H7 (cell line): ENCODE data around the gene TCERG1L. TPM values are rescaled to one million over a fixed set of nuclear protein-coding genes. Genes with fewer than 3 reads are reported as not detected.

Source experiments
- DNase-seq: peaks from one replicate; pipeline ENCODE4 v3.0.0; 2012
- H3K27me3 ChIP-seq: 2 replicates; pipeline ENCODE4 v1.6.0; 2011; ENCODE audit warnings: mild to moderate bottlenecking, low read length; ENCODE audit not compliant: control insufficient read depth, insufficient read depth
- H3K36me3 ChIP-seq: replicated peaks from 2 replicates; pipeline ENCODE4 v1.5.1; 2011; ENCODE audit warnings: low read length; ENCODE audit not compliant: control insufficient read depth, insufficient read depth
- H3K4me3 ChIP-seq: 2 replicates; pipeline ENCODE4 v1.5.1; 2011; ENCODE audit warnings: low read depth, mild to moderate bottlenecking, control low read depth, low read length, moderate library complexity; ENCODE audit not compliant: insufficient read depth
- total RNA-seq: library from RNA; depleted of rRNA; stranded (reverse); fragments of >200 nt; shearing (Covaris generic); gene quantifications from 2 replicates; pipeline ENCODE4 v1.2.3, GENCODE V29; 2014

TCERG1L gene
- total RNA-seq, 1 experiment from 2014 or later = 5.4 TPM

GRCh38 chr10:131124945-131125344 lies 186.6 kb downstream of the TCERG1L start:
- DNase-seq = no peak
- Histone ChIP-seq H3K4me3 (no peak overlapping the region), H3K27me3 (no peaks in the 10 kb centered on the region), H3K36me3 (no peaks in the 10 kb centered on the region)

DNA sequence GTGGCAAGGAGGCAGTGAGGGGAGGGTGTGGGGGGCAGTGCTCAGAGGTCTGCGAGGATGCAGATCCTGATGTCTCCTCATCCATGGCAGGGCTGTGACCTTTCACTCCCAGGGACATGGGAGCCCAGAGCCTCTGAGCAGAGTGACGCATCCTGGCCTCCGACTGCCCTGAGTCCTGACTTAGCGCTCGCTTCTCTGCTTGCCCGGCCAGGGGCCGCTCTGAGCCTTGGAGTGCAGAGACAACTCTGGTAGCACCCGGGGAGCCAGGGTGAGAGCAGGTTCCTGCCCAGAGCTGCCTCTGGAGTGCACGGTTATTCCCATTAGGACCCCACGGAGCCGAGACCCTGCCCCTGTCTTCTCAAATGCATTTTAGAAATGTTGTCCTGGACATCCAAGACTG lies 188.0 kb downstream of the TCERG1L start:
- H3K4me3 ChIP-seq = no peak overlapping the region
- no peak for DNase-seq
- no peaks in the 10 kb centered on the region for H3K27me3 ChIP-seq
- H3K36me3 ChIP-seq = no peaks in the 10 kb centered on the region

DNA sequence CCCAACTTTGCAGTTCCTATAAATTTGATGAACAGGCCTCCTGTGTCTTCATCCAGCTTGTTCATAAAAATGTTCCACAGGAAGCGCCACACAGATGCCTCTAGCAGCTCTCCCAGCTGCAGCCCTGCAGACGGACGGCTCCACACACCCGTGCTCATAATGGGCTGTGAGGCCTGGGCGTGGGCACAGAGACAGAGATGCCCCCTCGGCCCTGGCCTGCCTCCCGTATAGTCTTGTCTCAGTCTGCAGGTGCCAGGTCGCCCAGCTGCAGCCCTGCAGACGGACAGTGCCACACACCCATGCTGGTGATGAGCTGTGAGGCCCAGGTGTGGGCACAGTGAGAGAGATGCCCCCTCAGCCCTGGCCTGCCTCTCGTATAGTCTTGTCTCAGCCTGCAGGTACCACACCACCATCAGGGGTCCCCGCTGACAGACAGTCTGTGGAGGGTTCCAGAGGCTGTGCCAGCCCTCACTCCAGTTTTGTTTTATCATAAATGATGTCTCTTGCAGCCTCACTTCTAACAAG lies 189.9 kb downstream of the TCERG1L start:
- DNase-seq = no peak
- no peak overlapping the region for H3K4me3 ChIP-seq
- H3K36me3 ChIP-seq = no peaks in the 10 kb centered on the region
- no peaks in the 10 kb centered on the region for H3K27me3 ChIP-seq

DNA sequence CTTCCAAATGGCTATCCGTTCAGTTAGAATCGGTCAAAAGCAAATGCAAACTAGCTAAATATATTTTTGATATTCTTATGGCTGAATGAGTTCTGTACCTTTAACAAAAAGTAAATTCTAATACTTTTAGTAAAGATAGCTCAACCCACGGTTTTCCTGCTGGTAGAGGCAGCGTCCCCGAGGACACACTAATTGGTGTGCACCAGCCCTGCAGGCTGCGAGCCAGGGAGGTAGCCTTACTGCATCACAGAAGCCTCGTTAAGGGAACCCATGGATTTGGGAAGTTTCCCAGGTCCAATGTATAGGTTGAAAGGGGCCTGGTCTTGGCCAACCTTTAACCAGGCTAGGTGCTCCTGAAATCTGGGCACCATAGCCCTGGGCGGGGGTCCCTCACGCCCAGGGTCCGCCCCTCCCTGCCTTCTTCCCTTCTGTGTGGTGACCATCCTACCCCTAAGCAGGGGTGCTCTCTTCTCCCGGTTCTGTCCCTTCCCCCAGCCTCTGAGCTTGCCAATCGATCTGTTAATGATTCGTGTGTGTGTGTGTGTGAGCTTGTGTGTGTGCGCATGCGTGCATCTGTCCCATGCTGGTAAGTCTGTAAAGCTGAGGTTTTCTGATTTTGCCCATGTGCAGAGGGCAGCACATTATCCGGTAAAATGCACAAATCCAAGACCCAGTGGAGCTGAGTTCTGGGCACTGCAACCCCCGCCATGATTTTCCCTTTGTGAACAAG lies 191.7 kb downstream of the TCERG1L start:
- no peaks in the 10 kb centered on the region for H3K36me3 ChIP-seq

GRCh38 chr10:131117416-131118212 lies 193.9 kb downstream of the TCERG1L start:
- H3K4me3 ChIP-seq = no peak overlapping the region
- H3K36me3 ChIP-seq = no peaks in the 10 kb centered on the region
- peak; percentile 38 for DNase-seq
- H3K27me3 ChIP-seq = no peaks in the 10 kb centered on the region

More for the DNA sequence above, 191.7 kb downstream of the TCERG1L start:
- DNase-seq = peak; percentile 46
- Histone ChIP-seq H3K27me3 (no peaks in the 10 kb centered on the region), H3K4me3 (no peak overlapping the region)

DNA sequence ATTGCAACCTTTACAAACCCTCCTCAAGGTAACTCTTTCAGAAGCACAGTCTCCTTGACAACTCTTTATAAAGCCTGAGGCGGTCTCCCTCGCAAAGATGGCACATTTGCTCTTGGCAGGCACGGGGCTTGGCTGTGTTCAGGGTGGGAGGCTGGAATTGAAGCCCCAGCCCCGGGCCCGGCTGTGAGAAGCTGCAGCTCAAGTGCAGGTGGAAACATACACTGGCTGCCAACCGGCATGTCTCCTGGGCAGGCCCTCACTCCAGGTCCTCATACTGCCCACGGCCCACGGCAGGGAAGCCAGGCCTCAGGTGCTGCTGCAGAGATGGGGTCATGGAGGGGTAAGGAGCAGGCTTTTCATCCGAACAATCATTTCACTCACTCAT lies 194.5 kb downstream of the TCERG1L start:
- peak; percentile 39 for DNase-seq
- Histone ChIP-seq H3K4me3 (no peak overlapping the region), H3K36me3 (no peaks in the 10 kb centered on the region), H3K27me3 (no peaks in the 10 kb centered on the region)

DNA sequence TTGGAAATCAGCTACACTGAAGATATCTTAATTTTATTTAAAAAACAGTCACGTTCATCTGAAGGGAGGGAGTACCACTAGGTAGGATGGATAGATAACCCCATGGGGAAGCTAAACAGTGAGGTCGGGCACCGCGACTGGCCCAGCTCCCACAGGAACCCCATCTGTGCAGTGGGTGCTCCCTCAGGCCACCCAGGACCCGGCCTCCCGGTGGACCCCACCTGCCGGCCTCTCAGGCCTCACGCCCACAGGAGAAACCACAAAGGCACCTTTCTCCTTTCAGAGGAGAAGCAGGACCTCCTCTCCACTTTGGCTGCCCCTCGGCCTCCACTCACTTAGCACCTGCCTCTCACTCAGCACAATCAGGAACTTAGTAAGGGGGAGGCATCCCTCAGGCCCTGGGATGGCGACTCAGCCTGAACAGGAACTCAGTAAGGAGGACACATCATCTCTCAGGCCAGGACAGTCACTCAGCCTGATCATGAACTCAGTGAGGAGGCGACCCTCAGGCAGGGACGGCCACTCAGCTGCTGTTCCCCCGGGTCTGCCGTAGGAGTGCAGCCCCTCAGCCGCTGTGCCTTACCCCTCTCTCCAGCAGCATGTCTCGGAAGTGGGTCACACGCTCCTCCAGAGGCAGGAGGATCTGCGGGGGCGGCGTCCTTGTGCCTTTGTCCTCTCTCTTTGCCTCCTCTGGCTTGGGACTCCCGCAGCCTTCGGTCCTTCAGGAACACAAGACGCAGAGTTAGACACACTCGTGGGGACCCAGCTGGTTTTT lies 195.1 kb downstream of the TCERG1L start:
- no peaks in the 10 kb centered on the region for H3K27me3 ChIP-seq
- no peak overlapping the region for H3K4me3 ChIP-seq
- DNase-seq = peak; percentile 53
- no peaks in the 10 kb centered on the region for H3K36me3 ChIP-seq

GRCh38 chr10:131115801-131116200 lies 195.7 kb downstream of the TCERG1L start:
- Histone ChIP-seq H3K27me3 (no peaks in the 10 kb centered on the region), H3K4me3 (no peak overlapping the region), H3K36me3 (no peaks in the 10 kb centered on the region)
- DNase-seq = peak; percentile 56

GRCh38 chr10:131115321-131115720 lies 196.2 kb downstream of the TCERG1L start:
- Histone ChIP-seq H3K36me3 (no peaks in the 10 kb centered on the region), H3K4me3 (no peak overlapping the region), H3K27me3 (no peaks in the 10 kb centered on the region)
- peak; percentile 59 for DNase-seq

- DNase-seq = no peak
Measured at GRCh38 chr10:131114846-131115245, 196.7 kb downstream of the TCERG1L start.

DNA sequence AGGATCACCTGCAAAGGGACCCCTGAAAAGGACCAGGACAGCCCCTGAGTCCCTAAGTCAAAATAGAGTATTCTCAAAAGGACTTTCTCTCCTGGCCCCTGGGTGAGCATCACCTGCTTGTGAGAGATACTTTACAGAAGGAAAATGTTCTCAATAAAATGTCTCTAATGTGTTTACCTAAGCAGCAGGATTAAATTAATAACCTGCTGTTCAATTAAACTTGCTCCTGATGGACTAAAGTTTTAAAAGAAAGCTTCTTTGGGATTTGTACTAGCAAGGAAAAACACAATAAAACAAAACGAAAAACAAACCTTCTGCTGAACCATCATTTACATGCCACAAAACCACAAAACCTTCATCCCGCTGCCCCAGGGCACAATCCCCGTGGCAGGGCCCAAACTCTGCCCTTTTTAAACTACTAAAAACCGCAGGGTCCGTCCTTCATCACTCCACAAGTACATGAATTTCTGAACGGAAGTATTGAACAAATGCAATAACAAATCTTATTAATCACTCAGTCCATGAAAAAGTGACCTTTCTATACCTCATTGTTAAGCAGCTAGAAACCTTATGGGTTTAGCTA lies 197.7 kb downstream of the TCERG1L start:
- H3K27me3 ChIP-seq = no peaks in the 10 kb centered on the region
- peak; percentile 20 for DNase-seq

More at GRCh38 chr10:131114846-131115245, 196.7 kb downstream of the TCERG1L start:
- no peak overlapping the region for H3K4me3 ChIP-seq
- no peaks in the 10 kb centered on the region for H3K36me3 ChIP-seq
- no peaks in the 10 kb centered on the region for H3K27me3 ChIP-seq

DNA sequence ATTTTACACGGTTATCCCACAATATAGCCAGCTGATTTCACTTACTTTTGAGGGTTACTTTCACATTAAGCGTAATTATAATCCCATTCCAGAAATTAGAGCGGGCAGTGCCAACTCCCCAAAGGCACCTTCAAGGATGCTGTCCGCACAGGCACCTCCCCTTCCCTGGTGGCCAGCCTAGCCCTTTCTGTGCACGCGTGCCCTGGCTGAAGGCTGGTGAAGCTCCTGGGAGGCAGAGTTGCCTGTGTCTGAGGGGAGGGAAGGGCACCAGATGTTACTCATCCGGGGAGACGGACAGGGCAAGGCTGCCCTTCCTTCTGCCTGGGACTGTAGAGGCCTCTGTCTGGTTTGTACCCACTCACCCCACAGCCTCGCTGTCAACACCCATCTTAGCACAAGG lies 198.4 kb downstream of the TCERG1L start:
- DNase-seq = peak; percentile 23
- H3K27me3 ChIP-seq = no peaks in the 10 kb centered on the region
- H3K4me3 ChIP-seq = no peak overlapping the region
- no peaks in the 10 kb centered on the region for H3K36me3 ChIP-seq

More for the DNA sequence above, 197.7 kb downstream of the TCERG1L start:
- H3K36me3 ChIP-seq = no peaks in the 10 kb centered on the region
- no peak overlapping the region for H3K4me3 ChIP-seq

- peak; percentile 36 for DNase-seq
- no peak overlapping the region for H3K4me3 ChIP-seq
- H3K36me3 ChIP-seq = no peaks in the 10 kb centered on the region
- H3K27me3 ChIP-seq = no peaks in the 10 kb centered on the region
Measured at GRCh38 chr10:131112691-131113090, 198.8 kb downstream of the TCERG1L start.

DNA sequence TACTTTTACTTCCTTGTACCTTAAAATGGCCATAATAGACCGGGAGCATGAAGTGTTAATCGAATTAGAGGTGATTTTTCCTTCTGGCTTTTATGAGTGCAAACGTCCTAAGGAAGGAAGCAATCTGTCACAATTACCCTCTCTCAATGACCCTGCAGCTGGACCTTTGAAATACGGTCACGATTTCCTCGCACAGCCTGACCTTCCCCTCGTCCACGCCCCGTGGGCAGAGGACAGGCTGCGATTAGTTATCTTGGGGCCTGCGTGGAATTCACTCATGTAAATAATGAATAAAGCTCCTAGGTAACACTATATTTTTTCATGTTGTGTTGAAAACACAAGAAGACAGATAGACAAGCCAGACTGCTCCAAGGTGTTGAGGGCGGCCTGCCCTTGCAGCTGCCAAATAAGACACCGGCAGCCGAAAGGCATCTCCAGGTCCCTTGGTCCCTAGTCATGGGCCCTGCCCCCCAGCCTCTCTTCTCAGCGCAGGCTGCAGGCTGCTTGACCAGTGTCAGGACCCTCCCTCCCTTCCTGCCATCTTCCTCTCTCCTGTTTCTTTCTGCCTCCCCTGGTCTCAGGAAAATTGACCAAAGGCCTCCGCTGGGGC lies 199.9 kb downstream of the TCERG1L start:
- Histone ChIP-seq H3K27me3 (no peaks in the 10 kb centered on the region), H3K4me3 (no peak overlapping the region), H3K36me3 (no peaks in the 10 kb centered on the region)
- DNase-seq = peak; percentile 31
